Heart right ventricle (tissue), 16 donors: ENCODE results near the gene CFAP206. TPM values are rescaled to one million over a fixed set of nuclear protein-coding genes. Genes with fewer than 3 reads are reported as not detected.
A peak's percentile ranks its signal among the peaks of the same experiment; 100 is the strongest.

ENCODE experiments used
- ATAC-seq, 8 donors: fragments of 200-7000 bp; cut with Tn5 transposase; one replicate each; pipeline ENCODE4 v1.9.1; 2020; ENCODE audit warnings: mild to moderate bottlenecking in 8 of 8, moderate library complexity in 8 of 8, moderate number of reproducible peaks in 1 of 8
- DNase-seq, 2 donors: peaks; one replicate each; pipeline ENCODE4 v3.0.0-alpha.2; 2020
- H3K27ac ChIP-seq, 10 donors: fragments of 200-600 bp; sonication (generic) in 2 of 10; one replicate each; pipeline versions ENCODE4 v1.5.0 to v1.8.0; 2020 to 2022; ENCODE audit warnings: mild to moderate bottlenecking in 3 of 10
- H3K27me3 ChIP-seq, 7 donors: fragments of 200-600 bp; one replicate each; pipeline ENCODE4 v1.8.0; 2021 to 2022; ENCODE audit warnings: mild to moderate bottlenecking in 2 of 7
- H3K36me3 ChIP-seq, 9 donors: fragments of 200-600 bp; sonication (generic) in 1 of 9; one replicate each; pipeline versions ENCODE4 v1.5.0 to v1.8.0; 2020 to 2022; ENCODE audit warnings: mild to moderate bottlenecking in 2 of 9
- H3K4me1 ChIP-seq, 9 donors: fragments of 200-600 bp; sonication (generic) in 1 of 9; one replicate each; pipeline versions ENCODE4 v1.5.0 to v1.8.0; 2020 to 2022; ENCODE audit warnings: mild to moderate bottlenecking in 4 of 9
- H3K4me3 ChIP-seq, 10 donors: fragments of 200-600 bp; sonication (generic) in 2 of 10; one replicate each; pipeline versions ENCODE4 v1.5.0 to v1.8.0; 2020 to 2022; ENCODE audit warnings: mild to moderate bottlenecking in 7 of 10, moderate library complexity in 2 of 10
- H3K9me3 ChIP-seq, 11 donors: fragments of 200-600 bp in 10 of 11; sonication (generic) in 2 of 11; one replicate each; pipeline versions ENCODE4 v1.5.0 to v1.8.0; 2013 to 2022; ENCODE audit warnings: mild to moderate bottlenecking in 2 of 11, control low read depth in 1 of 11, moderate library complexity in 1 of 11
- CTCF ChIP-seq, 9 donors: fragments of 200-600 bp; sonication (generic) in 2 of 9; IDR thresholded peaks; one replicate each; pipeline versions ENCODE4 v1.5.0 to v1.8.0; 2021 to 2022; ENCODE audit warnings: antibody characterized with exemption in 9 of 9, mild to moderate bottlenecking in 5 of 9, moderate library complexity in 1 of 9
- WGBS, 2 donors: extraction: QIAGEN DNeasy Blood & Tissue Kit; methylation state at CpG; one replicate each; pipeline ENCODE4 v1.1.7; 2013; ENCODE audit warnings: inconsistent platforms in 1 of 2; 5-methylcytosine and 5-hydroxymethylcytosine counted together
- intact Hi-C, 10 donors: fragments of 100-400 bp; cut with DNase I; formaldehyde crosslinking; loops; one replicate each; pipeline versions ENCODE4 v1.11.1 to v1.14.2; 2022
- polyA plus RNA-seq, 2 donors: library from polyadenylated mRNA; stranded (reverse); fragments of 200-250 nt; gene quantifications; one replicate each; pipeline ENCODE4 v1.2.3, GENCODE V29; 2013
- total RNA-seq, 10 donors: library from RNA; stranded (reverse); fragmentation: NEBNext Ultra II Directional in 3 of 10; extraction: Animal tissue kit (Norgen Biotek cat#: 25700) in 3 of 10; gene quantifications; one replicate each; pipeline versions ENCODE4 v1.2.1 to v1.2.4, GENCODE V29; 2021 to 2023
- donor health status: Arrhythmogenic right ventricular cardiomyopathy.
- donor health status: ischemic (EF 13 %, LVEDD 7.1; RV severe dilation, severe dysfunction).
- donor health status: healthy with polysubstance abuse.
- donor health status: DM: no; HTN: yes; CAD: no.
- donor health status: DM: no; HTN: no; CAD: no.
- donor health status: ischemic (EF 25% LVEDD 6.9; RV normal size, moderate dysfunction).
- donor health status: ischemic (EF 25% LVEDD 5.7; RV mildly dilated, moderate dysfunction).
- donor health status: healthy.
- donor health status: DM: yes; HTN: yes; CAD: no.
- donor health status: Ischemic cardiomyopathy.
- donor health status: ischemic (EF 35%, LVEDD 5.7; RV mildly dilated, moderate dysfunction).
- donor health status: nonischemic (EF 11% LVEDD 7.7; RV severe dilation, severe dysfunction).
- donor health status: DM: yes; HTN: yes; CAD: no.
- donor health status: PGD.
- donor health status: ischemic (EF 29% LVEDD 5.4; RV normal size, mild dysfunction).
- donor health status: nonischemic (EF 23%, LVEDD 6.1; RV moderate dilation, normal function).

CFAP206 gene
- total and polyA plus RNA-seq, 12 donors = 0.09 to 0.54 (median 0.28) TPM; not detected in 5

GRCh38 chr6:87444362-87444761 lies 36.6 kb downstream of the CFAP206 start:
- H3K4me3 ChIP-seq = no peak overlapping the region
- peaks cover 0 to 5% (median 0%) of the 10 kb centered on the region in 11 donors for H3K9me3 ChIP-seq
- intact Hi-C loops = no loop called here
- H3K36me3 ChIP-seq = no peaks in the 10 kb centered on the region
- no peaks in the 10 kb centered on the region for H3K27me3 ChIP-seq
- H3K27ac ChIP-seq = no peak overlapping the region
- no peaks in the 10 kb centered on the region for H3K4me1 ChIP-seq
- 95 to 97% methylated on average over 2 of the region's 2 CpGs for WGBS, 2 donors
- DNase-seq (no peak), ATAC-seq (no peak)
- no peak for TF ChIP-seq CTCF (IDR thresholded peaks at IDR 0.05)

GRCh38 chr6:87465051-87465450 lies 57.3 kb downstream of the CFAP206 start:
- ATAC-seq (no peak), DNase-seq (no peak)
- Histone ChIP-seq H3K27ac (no peak overlapping the region), H3K4me1 (no peaks in the 10 kb centered on the region), H3K27me3 (peaks cover 0 to 9% (median 0%) of the 10 kb centered on the region in 7 donors), H3K9me3 (peaks cover 0 to 10% (median 0%) of the 10 kb centered on the region in 11 donors), H3K4me3 (no peak overlapping the region), H3K36me3 (no peaks in the 10 kb centered on the region)
- intact Hi-C loops = no loop called here
- TF ChIP-seq CTCF (IDR thresholded peaks at IDR 0.05) = no peak
- 81 to 88% methylated on average over 2 of the region's 2 CpGs for WGBS, 2 donors

- intact Hi-C loops = loop anchor here in 5 of 10 donors (5.0 to 10.0 kb wide), 6 partner anchors 60 to 222 kb away; partner anchors contain the start of genes CFAP206 (in 1 of the 5) and SMIM8 (in 1 of the 5)
- ATAC-seq (peak; percentile 99 to 100 (median 99)), DNase-seq (peak; percentile 88)
- Histone ChIP-seq H3K4me3 (peak within 1 kb of the TSS; percentile 55 to 94 (median 86)), H3K9me3 (no peaks in the 10 kb centered on the region), H3K36me3 (peaks cover 0 to 7% (median 0%) of the 10 kb centered on the region in 9 donors), H3K4me1 (peaks cover 2 to 13% (median 9%) of the 10 kb centered on the region in 9 donors), H3K27me3 (peaks cover 0 to 4% (median 0%) of the 10 kb centered on the region in 7 donors), H3K27ac (peak within 1 kb of the TSS; percentile 74 to 99 (median 95))
- whole genome bisulfite sequencing, 2 donors = 1% methylated on average over 66 to 70 of the region's 70 CpGs
- peak in 8 of 9 donors; percentile 6 to 34 (median 28) for TF ChIP-seq CTCF (IDR thresholded peaks at IDR 0.05)
These were observed 65.0 kb downstream of the CFAP206 start, which contains the start of gene SLC35A1 for GRCh38 chr6:87472525-87473418. Gene SLC35A1, plus strand, starts transcription at chr6:87472974. Its CDS starts 30 bp downstream, at chr6:87473004.

- ATAC-seq (peak in 4 of 8 donors; percentile 2 to 87 (median 11)), DNase-seq (peak; percentile 48 to 63)
- Histone ChIP-seq H3K4me1 (peaks cover 2 to 13% (median 9%) of the 10 kb centered on the region in 9 donors), H3K27ac (peak overlapping the region; percentile 74 to 99 (median 95)), H3K36me3 (peaks cover 0 to 14% (median 0%) of the 10 kb centered on the region in 9 donors), H3K9me3 (no peaks in the 10 kb centered on the region), H3K27me3 (no peaks in the 10 kb centered on the region), H3K4me3 (peak overlapping the region; percentile 55 to 94 (median 86))
- WGBS, 2 donors = 1 to 2% methylated on average over 15 of the region's 15 CpGs
- no peak for TF ChIP-seq CTCF (IDR thresholded peaks at IDR 0.05)
- intact Hi-C loops = loop anchor here in 5 of 10 donors (5.0 to 10.0 kb wide), 6 partner anchors 61 to 221 kb away; partner anchors contain the start of genes CFAP206 (in 1 of the 5) and SMIM8 (in 1 of the 5)
These were observed 65.7 kb downstream of the CFAP206 start for GRCh38 chr6:87473419-87473903.
